Measurements from ENCODE around the gene HAGHL. TPM values are rescaled to one million over a fixed set of nuclear protein-coding genes. Genes with fewer than 3 reads are reported as not detected.
"Not testable (repeated sequence)": the region's sequence is repeated elsewhere in the genome, so short reads cannot be mapped to it uniquely, and the experiment has no call there.

Gene HAGHL
- total and polyA plus RNA-seq, 2 experiments from 2014 or later: 15.5 to 31.5 TPM

DNA sequence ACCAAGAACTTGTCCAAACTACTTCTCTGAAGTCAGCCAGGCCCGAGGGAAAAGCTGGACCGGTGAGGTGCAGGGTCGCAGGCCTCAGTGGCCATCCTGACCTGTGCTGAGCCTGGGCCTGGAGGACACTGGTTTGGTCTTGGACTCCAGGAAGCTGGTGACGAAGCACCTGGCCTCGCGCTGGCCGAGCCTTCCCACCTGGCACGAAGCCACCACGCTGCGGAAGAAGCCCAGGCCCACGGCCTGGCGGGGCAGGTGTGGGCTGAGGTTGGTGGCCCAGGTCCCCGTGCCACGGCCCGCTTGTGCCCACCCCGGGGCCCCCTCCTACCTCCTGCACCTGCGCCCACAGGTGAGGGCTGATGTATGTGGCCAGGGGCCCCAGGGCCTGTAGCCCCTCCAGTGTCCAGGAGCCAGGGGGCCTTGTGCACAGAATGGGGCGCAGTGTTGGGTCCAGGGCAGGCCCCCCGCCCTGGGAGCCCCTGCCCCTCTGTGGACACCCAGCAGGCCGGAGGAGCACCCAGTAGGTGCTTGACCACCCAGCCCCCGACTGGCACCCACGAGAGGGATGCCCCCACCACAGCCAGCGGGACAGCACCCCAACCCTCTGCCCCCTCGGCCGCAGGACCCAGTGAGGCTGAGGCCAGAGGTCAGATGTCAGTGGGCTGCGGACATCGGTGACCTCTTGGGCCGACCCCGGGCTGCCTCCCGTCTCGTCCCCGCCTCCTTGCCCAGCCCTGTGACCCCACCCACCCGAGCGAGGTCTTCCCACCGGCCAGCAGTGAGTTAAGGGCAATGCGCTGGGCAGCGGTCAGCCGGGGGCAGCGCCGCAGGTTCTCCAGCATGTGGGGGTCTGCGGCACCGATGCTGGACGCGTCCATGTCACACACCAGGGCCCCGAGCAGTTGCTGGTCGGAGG, 47.4 kb downstream of the HAGHL start:
- Histone ChIP-seq H3K79me2 (no peaks in the 10 kb centered on the region), H3K4me1 (ENCODE audit: insufficient read depth) (no peaks in the 10 kb centered on the region), H3K4me2 (no peak overlapping the region), H3K36me3 (replicated peaks; ENCODE audit: insufficient read depth, low read depth) (no peaks in the 10 kb centered on the region), H3K27ac (no peak overlapping the region), H3K9me3 (ENCODE audit: low read depth) (no peaks in the 10 kb centered on the region), H3K27me3 (no peaks in the 10 kb centered on the region), H4K20me1 (ENCODE audit: insufficient read depth, poor library complexity, severe bottlenecking) (no peaks in the 10 kb centered on the region), H3K9me2 (replicated peaks; ENCODE audit: insufficient read depth) (no peaks in the 10 kb centered on the region), H2AFZ (no peak overlapping the region), H3K4me3 (no peak overlapping the region)
- DNase-seq (ENCODE audit: low spot score): no peak
- WGBS (ENCODE audit: low lambda C conversion rate, missing lambda C conversion rate): 94% methylated on average over 25 of the region's 46 CpGs
- TF ChIP-seq, protein P1, sequence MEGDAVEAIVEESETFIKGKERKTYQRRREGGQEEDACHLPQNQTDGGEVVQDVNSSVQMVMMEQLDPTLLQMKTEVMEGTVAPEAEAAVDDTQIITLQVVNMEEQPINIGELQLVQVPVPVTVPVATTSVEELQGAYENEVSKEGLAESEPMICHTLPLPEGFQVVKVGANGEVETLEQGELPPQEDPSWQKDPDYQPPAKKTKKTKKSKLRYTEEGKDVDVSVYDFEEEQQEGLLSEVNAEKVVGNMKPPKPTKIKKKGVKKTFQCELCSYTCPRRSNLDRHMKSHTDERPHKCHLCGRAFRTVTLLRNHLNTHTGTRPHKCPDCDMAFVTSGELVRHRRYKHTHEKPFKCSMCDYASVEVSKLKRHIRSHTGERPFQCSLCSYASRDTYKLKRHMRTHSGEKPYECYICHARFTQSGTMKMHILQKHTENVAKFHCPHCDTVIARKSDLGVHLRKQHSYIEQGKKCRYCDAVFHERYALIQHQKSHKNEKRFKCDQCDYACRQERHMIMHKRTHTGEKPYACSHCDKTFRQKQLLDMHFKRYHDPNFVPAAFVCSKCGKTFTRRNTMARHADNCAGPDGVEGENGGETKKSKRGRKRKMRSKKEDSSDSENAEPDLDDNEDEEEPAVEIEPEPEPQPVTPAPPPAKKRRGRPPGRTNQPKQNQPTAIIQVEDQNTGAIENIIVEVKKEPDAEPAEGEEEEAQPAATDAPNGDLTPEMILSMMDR (IDR thresholded peaks at IDR 0.05; ENCODE audit: poor library complexity): no peak
- TF ChIP-seq EZH2phosphoT487 (IDR thresholded peaks at IDR 0.05; ENCODE audit: low read depth, severe bottlenecking, unreplicated experiment): no peak
- no peak for TF ChIP-seq EZH2 (IDR thresholded peaks at IDR 0.05; ENCODE audit: borderline replicate concordance)

DNA sequence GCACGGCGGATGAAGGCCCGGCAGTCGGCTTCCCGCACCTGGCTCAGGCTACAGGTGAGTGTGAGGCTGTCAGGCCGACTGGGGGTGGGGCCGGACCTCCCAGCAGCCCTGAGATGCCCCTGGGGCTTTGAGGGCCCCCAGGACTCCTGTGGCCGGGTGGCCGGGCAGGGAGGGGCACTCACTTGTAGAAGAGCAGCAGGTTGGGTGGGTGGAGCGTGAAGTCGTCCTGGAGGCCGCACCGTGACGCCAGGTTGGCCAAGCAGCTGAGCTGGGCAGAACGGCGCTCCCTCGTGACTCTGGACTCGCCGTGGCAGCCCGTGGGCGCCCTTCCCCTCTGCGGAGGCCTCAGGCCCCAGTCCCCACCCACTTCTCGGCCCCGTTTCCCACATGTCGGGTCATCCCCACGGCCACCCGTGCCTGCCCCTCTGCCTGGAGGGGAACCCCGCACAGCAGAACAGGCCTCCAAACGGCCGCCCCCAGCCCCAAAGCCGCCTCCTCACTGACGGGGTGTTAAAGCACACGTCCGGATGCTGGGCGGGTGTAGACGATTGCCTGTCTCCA, 48.4 kb downstream of the HAGHL start:
- Histone ChIP-seq H3K36me3 (replicated peaks; ENCODE audit: insufficient read depth, low read depth) (no peaks in the 10 kb centered on the region), H3K27ac (no peak overlapping the region), H3K27me3 (no peaks in the 10 kb centered on the region), H3K4me3 (no peak overlapping the region), H4K20me1 (ENCODE audit: insufficient read depth, poor library complexity, severe bottlenecking) (no peaks in the 10 kb centered on the region), H2AFZ (no peak overlapping the region), H3K79me2 (no peaks in the 10 kb centered on the region), H3K4me1 (ENCODE audit: insufficient read depth) (no peaks in the 10 kb centered on the region), H3K9me2 (replicated peaks; ENCODE audit: insufficient read depth) (no peaks in the 10 kb centered on the region), H3K4me2 (no peak overlapping the region), H3K9me3 (ENCODE audit: low read depth) (no peaks in the 10 kb centered on the region)
- WGBS (ENCODE audit: low lambda C conversion rate, missing lambda C conversion rate): 91% methylated on average over 13 of the region's 36 CpGs
- TF ChIP-seq, protein P1 (IDR thresholded peaks at IDR 0.05; ENCODE audit: poor library complexity): no peak
- TF ChIP-seq EZH2 (IDR thresholded peaks at IDR 0.05; ENCODE audit: borderline replicate concordance) (no peak), EZH2phosphoT487 (IDR thresholded peaks at IDR 0.05; ENCODE audit: low read depth, severe bottlenecking, unreplicated experiment) (no peak)
- DNase-seq (ENCODE audit: low spot score): no peak

DNA sequence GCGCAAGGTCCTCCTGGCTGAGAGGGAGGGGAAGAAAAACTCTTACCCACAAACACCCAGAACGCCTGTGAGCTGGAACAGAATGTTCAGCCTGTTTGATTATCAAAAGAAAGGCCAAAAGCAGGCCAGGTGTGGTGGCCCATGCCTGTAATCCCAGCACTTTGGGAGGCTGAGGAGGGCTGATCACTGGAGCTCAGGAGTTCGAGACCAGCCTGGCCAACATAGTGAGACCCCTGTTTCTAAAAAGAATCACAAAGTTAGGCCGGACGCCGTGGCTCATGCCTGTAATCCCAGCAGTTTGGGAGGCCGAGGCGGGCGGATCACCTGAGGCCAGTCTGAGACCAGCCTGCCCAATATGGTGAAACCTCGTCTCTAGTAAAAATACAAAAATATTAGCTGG, 49.4 kb downstream of the HAGHL start:
- not testable (repeated sequence) for H3K4me3 ChIP-seq; H3K9me3 ChIP-seq (ENCODE audit: low read depth); H3K27me3 ChIP-seq

DNA sequence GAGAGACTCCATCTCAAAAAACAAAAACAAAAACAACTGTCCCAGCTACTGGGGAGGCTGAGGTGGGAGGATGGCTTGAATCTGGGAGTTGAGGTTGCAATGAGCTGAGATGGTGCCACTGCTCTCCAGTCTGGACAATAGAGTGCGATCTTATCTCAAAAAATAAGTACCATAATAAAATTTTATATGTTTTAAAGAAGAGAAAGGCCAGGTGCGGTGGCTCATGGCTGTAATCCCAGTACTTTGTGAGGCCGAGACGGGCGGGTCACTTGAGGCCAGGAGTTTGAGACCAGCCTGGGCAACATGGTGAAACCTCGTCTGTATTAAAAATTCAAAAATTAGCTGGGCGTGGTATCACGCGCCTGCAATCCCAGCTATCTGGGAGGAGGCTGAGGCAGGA, 49.9 kb downstream of the HAGHL start:
- Histone ChIP-seq H3K4me3 (no peak overlapping the region), H3K27ac (no peak overlapping the region), H3K9me3 (ENCODE audit: low read depth) (no peaks in the 10 kb centered on the region), H3K27me3 (no peaks in the 10 kb centered on the region), H3K4me2 (no peak overlapping the region), H3K36me3 (replicated peaks; ENCODE audit: insufficient read depth, low read depth) (no peaks in the 10 kb centered on the region), H4K20me1 (ENCODE audit: insufficient read depth, poor library complexity, severe bottlenecking) (no peaks in the 10 kb centered on the region), H3K79me2 (no peaks in the 10 kb centered on the region), H2AFZ (no peak overlapping the region), H3K4me1 (ENCODE audit: insufficient read depth) (no peaks in the 10 kb centered on the region), H3K9me2 (replicated peaks; ENCODE audit: insufficient read depth) (no peaks in the 10 kb centered on the region)
- TF ChIP-seq, protein P1 (IDR thresholded peaks at IDR 0.05; ENCODE audit: poor library complexity): no peak
- no peak for DNase-seq (ENCODE audit: low spot score)
- 87% methylated on average over 9 of the region's 9 CpGs for WGBS (ENCODE audit: low lambda C conversion rate, missing lambda C conversion rate)

More for the DNA sequence above, 49.4 kb downstream of the HAGHL start:
- H3K79me2 ChIP-seq; H3K9me2 ChIP-seq (replicated peaks; ENCODE audit: insufficient read depth); H3K4me1 ChIP-seq (ENCODE audit: insufficient read depth); H3K4me2 ChIP-seq; H3K36me3 ChIP-seq (replicated peaks; ENCODE audit: insufficient read depth, low read depth); DNase-seq (ENCODE audit: low spot score); H3K27ac ChIP-seq; H4K20me1 ChIP-seq (ENCODE audit: insufficient read depth, poor library complexity, severe bottlenecking); H2AFZ ChIP-seq: not testable (repeated sequence)
- WGBS (ENCODE audit: low lambda C conversion rate, missing lambda C conversion rate): 94% methylated on average over 10 of the region's 10 CpGs
